HG03378 (cell line): ENCODE results near the gene CELF1.
A peak's percentile ranks its signal among the peaks of the same experiment; 100 is the strongest.
"Not testable (repeated sequence)": the region's sequence is repeated elsewhere in the genome, so short reads cannot be mapped to it uniquely, and the experiment has no call there.

ENCODE experiments used
- ATAC-seq: cut with Tn5 transposase; IDR thresholded peaks from one replicate; pipeline ENCODE4 v1.9.1; 2021; ENCODE audit warnings: mild to moderate bottlenecking, moderate library complexity; ENCODE audit not compliant: unreplicated experiment

Gene CELF1

DNA sequence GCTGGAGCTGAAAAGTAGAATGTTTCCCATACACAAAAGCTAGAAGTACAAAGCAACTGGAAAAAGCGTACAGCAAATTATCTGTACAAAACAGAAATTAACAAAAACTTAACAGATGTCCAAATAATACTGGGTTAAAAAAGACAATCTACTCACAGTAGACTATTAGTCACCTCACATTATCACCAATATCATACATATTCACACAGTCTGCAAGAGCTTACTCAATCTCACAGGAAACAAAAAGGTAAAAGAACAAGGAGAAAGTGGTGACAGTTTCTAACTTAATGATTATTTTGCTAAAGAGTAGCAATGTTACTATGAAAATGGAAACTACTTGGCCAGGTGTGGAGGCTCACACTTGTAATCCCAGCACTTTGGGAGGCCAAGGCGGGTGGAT lies 11.9 kb downstream of the CELF1 start:
- ATAC-seq: no peak

DNA sequence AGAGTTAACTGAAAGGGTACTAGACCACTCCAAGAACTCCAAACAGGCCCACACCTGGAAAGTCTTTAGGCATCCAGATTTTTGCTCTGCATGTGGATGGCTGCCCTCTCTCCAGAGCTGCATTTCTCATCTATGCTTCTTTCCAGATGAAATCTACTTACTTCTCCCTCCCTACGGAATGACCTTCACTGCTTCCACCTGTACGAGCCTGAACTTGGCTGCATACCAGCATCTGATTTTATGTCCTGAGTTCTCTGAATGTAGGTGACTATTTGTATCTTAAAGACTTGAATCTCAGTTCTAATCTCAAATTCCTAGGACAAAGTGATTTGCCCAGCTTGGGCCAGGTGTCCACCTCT lies 13.3 kb downstream of the CELF1 start:
- no peak for ATAC-seq

DNA sequence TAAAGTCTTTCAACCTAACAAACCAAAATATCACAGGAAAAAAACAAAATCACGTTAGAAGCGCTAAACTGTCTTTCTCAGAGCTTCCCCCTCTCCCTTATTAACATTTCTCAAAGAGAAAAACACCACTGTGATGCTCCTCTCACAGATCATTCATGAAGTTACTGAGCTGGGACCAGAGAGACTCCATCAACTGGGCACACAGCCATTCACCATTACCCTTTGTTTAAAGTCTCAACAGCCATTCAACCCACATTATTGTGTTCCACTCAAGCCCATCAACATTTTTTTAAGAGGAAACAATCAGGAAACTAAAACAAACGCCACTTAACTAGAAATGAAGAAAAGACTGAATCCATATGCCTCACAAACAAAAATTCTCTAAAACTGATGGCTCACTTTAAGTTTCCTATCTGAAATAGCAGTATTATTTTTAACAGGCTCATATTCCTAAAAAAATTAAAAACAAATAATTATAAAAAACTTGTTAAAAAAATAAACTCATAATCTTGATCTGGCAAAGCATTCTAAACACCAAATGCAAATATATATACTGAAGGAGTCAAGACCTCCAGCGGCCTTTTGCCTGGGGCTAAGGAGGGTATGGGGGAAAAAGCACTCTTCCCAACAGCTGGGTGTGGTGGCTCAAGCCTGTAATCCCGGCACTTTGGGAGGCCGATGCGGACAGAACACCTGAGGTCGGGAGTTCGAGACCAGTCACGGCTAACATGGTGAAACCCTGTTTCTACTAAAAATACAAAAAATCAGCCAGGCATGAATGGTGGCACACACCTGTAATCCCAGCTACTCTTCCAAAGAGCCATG lies 14.0 kb downstream of the CELF1 start:
- ATAC-seq: no peak

DNA sequence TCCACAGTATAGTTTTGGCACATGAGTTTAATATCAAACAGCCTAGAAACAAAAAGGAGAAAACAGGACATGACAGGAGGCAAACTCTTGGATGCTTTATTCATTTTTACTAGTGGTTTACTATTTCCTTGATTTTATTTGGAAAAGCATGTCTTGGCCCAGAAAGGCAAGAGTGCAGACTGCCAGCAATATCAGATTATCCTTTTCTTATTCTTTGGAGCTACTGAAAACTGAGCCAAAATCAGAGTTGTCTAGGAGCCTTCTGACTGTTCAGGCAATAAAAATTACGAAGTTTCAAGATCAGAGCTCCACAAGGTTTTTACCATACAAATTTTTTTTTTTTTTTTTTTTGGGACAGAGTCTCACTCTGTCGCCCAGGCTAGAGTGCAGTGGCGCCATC lies 16.0 kb downstream of the CELF1 start:
- ATAC-seq: no peak

DNA sequence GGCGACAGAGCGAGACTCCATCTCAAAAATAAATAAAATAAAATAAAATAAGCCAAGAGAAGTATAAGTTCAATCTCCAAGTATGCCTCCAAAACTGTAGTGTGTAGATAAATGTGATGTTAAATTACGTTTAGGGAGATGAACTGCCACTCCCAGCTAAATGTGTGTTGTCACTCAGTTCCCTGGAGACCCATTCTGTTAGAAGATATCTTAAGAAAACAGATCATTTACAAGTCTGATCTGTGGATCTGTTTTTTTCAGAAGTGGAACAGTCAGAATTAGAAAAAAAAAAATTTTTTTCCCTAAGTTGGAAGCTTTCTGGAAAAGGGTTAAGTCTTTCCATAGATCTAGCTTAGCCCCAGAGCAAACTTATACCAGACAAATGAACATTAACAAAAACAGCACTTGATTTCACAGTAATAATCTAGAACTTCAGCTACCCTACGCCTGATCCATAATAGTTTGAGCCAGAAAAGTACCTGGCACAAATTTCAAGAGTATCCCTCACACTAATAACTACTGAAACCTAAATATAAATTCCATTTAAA lies 18.2 kb downstream of the CELF1 start:
- ATAC-seq: no peak

DNA sequence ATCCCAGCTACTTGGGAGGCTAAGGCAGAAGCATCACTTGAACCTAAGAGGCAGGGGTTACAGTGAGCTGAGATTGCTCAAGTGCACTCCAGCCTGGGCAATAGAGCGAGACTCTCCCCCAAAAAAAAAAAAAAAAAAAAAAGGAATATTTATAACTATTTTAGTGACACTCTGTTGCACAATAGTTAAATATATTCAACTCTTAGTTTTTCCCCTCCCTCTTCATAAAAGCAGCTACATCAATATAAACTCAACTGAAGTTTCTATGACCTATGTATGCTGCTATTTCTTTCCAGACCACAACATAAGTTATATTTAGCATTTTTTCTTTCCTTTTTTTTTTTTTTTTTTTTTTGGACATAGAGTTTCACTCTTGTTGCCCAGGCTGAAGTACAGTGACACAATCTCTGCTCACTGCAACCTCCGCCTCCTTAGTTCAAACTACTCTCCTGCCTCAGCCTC lies 19.2 kb downstream of the CELF1 start:
- ATAC-seq: no peak

DNA sequence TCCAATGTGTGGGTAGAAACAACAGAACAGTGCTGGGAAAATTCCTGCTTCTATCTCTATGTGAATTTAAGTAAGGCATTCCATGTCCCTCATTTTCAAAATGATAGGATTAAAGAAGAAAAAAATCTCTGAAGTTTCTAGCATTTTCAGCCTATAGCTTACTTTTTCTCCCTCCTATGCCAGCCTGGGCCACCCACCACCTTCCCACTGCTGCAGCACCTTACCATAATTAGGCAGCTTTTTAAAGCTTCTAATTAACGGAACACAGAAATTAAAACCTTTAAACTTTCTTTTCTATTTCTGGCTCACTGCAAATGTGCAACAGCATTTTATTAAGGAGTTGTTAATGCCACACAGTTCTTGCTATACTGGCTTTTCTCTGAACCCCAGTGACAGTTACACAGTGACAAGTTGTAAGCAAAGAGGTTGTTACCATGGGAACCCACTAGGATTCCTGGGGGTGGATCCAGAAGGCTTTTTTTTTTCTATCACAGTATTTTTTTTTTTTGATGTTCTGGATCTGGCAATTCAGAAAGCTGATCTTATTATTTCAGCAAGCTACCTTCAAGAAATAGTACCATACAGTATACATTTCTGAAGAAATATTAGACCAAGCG lies 20.2 kb downstream of the CELF1 start:
- ATAC-seq: no peak

DNA sequence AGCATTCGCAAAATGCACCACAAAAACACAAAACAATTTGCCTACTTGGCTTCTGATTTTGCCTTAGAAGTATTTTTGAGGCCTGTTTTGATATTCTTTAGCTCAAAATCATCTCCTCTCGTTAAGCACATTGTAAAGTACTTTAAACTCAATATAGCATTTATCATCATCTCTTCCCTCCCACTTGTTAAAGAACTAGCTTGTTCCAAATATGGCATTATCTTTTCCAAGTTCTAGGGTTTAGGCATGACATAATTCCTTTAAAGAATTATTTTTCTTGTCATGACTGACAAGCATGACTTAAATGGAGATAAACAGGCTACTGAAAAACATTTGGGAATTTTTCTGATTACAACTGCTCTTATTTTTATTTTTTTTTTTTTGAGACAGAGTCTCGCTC lies 21.3 kb downstream of the CELF1 start:
- no peak for ATAC-seq

DNA sequence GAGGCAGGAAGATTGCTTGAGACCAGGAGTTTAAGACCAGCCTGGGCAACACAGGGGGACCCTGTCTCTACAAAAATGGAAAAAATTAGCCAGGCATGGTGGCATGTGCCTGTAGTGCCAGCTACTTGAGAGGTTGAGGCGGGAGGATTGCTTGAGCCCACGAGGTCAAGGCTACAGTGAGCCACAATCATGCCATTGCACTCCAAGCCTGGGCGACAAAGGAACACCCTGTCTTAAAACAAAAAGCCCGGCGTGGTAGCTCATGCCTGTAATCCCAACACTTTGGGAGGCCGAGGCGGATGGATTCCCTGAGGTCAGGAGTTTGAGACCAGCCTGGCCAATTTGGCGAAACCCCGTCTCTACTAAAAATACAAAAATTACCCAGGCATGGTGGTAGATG lies 22.2 kb downstream of the CELF1 start:
- not testable (repeated sequence) for ATAC-seq

DNA sequence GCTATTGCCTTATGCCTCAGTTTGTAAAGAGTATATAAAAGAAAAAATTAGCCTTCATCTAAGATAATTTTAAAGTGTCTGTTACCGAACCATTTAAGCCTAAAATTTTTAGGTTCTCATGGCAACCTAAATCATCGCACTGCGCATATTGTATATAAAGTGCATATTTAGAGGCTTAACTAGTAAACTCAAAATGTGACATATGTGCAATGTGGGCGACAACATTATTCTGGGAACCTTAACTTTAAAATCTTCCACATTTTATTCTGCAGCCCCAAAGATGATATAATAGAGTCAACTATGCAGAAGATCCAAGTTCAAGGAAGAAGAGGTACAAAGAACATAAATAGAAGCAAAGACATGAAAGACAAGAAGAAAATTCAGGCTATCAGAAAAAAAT lies 23.0 kb downstream of the CELF1 start:
- ATAC-seq: no peak

DNA sequence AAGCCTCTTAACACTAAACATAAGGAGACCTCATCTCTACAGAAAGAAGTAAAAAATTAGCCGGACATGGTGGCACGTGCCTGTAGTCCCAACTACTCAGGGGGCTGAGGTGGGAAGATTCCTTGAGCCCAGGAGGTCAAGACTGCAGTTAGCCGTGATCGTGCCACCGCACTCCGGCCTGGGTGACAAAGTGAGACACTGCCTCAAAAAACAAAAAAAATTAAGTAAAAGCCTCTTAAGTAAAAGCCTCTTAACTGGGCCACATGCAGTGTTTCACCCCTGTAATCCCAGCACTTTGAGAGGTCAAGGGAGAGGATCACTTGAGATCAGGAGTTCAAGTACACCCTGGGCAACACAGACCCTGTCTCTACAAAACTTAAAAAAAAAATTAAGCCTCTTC lies 25.7 kb downstream of the CELF1 start:
- no peak for ATAC-seq

DNA sequence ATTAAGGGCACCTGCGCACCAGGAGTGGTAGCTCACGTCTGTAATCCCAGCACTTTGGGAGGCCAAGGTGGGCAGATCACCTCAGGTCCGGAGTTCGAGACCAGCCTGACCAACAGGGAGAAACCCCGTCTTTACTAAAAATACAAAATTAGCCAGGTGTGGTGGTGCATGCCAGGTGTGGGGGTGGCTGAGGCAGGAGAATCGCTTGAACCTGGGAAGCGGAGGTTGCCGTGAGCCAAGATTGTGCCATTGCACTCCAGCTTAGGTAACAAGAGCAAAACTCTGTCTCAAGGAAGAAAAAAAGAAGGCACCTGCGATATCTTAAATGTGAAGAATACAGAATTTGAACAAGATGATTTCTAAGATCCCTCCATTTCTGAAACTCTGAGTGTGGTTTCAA lies 26.9 kb downstream of the CELF1 start:
- ATAC-seq: not testable (repeated sequence)

DNA sequence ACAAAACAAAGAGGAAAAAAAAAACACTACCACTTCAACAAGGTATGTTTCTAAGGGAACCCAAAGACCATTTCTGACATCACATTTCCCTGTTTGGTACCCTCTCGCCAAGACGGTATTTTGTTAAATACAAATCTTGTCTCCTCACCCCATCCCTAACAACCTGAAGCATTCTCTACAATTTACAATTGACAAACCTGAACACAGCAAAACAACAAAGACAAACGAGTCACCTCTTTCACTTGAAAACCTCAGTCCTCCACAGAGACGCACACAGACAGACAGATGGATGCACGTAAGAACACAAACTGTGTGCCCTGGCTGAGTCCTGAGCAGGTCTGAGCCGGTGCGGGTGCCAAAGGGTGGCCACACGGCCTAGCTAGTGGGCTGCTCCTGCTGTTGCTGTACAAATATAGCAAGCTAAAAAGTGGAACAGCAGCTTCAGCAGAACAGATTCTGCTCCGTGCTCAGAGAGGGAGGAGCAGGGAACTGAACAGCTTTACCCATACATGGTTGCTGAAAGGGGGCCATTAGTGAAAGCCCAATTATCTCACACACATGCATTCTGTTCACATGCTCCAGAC lies 28.5 kb downstream of the CELF1 start:
- ATAC-seq: no peak

DNA sequence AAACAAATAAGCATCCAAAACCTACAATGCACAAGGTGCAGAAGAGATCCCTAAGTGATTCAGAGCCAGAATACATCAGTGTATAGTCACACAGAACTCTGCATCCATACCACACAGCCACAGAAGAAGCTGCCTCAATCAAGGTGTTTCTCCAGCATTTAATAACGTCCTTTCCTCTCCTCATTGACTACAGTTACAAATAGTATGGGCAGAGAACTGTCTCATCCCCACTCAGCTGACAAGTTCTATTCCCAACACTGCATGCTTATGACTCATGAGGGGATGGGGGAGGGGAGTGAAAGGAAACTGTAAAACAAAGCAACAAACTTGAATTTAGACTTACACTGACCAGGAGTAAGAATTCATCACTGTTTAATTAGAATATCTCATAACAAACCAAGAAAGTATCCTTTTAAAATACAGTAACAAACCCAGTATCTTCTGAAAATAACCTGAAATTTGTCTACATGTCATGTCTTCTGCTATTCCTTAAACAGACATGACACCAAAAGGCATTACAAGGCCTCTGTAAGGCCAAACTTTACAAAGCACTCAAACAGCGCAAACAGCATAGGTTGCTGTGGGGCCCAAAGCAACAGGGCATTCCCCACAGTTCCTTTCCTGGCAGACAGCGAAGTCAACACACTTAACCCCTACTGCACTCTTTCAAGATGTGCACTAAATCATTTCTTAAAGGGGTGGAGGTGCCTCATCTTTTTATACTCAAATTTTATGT lies 29.3 kb downstream of the CELF1 start:
- peak; percentile 49 for ATAC-seq

DNA sequence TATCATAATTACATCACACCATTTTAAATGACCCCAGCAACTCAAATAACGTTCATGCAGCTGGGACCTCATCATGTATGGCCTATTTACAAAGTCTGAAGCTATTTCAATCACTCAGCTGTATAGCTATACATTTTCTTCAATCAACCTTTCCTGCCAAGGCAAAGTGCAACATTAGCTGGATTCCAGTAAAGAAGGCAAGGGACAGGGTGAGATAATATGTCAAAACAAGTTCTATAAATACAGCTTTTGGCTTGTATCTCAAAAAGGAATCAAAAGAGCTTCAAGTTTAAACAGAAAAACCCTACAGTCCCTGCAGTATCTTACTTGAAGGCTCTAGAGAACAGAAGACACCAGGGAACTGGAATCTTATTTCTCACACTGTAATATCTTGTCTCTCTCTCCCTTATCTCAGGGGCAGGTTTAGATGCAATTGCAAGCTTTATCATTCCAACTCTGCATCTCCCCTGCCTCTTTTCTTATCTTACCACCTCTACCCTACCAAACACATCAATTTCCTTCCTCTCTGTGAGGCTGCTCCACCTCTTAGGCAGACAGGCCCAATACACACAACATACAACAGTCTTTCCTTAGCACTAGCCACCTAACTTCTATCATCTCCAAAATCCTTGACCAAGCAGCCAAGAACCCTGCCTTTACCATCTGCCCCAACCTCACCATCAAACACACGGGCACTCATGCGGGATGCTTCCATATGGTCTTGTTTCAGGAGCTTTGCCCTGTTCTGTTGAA lies 34.5 kb downstream of the CELF1 start:
- ATAC-seq: no peak

DNA sequence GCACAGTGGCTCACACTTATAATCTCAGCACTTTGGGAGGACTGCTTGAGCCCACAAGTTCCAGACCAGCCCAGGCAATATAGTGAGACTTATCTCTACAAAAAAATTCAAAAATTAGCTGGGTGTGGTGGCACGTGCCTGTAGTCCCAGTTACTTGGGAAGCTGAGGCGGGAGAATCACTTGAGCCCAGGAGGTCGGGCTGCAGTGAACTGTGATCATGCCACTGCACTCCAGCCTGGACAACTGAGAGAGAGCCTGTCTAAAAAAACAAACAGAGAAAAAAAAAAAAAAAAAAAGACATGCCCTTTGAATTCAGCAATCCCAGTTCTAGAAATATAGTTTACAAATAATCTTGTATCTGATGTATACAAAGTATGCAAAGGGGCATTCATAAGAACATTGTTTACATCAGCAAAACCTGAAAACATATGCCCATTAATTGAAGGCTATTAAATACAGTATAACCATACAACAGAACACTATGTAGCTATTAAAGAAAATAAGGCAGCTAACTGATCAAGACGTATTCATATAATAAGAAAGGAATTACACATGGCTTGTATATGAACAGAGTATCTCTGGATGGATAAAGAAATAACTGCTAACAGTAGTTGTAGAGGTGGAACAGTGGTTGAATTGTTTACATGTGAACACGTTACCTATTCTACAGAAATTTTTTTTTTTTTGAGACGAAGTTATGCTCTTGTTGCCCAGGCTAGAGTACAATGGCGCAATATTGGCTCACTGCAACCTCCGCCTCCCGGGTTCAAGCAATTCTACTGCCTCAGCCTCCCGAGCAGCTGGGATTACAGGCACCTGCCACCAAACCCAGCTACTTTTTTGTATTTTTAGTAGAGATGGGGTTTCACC lies 35.7 kb downstream of the CELF1 start:
- ATAC-seq: no peak

DNA sequence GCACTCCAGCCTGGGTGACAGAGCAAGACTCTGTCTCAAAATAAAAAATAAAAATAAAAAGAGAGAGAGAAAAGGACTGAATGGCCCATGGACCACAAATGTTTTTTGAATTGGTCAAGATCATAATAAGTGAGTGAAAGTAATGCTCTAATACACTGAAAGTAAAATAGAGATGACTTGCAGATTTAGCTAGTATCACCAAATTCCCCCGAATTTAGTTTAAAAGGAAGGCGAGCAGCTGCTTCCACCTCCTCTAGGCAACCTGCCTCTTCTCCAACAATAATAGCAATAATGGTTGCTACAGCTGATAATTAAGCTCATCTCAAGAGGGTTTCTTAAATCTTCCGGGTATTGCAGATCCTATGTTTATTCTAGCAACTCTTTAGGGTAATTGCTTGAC lies 36.8 kb downstream of the CELF1 start:
- no peak for ATAC-seq

DNA sequence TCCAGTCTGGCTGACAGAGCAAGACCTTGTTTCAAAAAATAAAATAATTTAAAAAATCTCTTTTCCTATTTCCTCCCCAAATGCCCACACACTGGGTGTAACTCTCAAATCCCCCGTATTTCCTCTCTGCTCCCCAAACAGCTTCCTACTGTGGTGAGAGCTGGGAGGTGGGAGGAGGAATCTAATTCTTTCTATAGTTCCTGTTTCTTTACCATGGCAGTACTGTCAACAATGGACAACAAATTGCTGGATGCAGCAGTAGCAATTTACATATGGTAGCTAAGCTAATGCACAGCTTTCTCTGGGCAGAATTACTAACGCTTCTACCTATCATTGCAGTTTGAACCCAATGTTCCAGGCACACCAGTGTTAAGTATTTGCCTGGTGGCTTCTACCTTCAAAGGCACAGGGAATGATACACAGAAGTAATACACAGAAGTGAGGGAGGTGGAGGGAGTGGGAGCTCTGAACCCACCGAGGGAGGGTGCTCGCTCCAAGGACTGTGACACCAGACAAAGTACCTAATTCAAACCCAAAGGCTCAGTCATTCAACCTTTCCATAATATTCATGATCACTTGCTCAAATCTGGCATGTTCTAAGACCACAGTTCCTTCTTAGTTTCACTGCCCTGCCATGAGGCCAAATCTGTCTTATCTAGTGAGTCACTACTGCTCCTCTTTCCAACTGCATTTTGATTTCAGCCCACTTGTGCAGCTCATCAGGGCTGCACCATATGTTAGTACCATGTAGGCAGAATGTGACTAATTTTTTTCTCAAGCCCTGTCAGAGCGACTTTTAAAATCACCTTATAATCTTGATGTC lies 37.9 kb downstream of the CELF1 start:
- ATAC-seq: peak; percentile 57

DNA sequence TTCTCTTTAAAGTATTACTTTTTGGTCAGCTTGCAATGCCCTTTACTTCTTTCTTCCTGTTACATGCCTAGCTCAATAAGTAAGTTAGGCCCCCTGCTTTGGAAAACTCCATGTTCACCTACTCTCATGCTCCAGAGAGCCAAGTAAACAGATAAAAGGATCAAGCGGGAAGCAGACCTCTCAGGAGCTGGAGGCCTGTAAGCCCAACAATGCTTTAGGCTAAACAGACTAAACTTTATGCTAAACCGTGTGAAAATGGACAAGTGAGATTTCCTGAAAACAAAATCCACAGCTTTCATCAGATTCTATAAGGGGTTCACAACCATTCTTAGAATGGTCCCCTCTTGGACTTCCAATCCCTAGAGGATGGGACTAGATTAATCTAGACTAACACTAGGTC lies 40.2 kb downstream of the CELF1 start:
- ATAC-seq: no peak
